Stimulated activated CD8-positive, alpha-beta memory T cell treated with anti-CD3 and anti-CD28 coated beads, Interleukin-7, amount 100 ng/mL, for 1 hour (primary cell): ENCODE measurements around the gene KCNQ4.

Experiments used
- DNase-seq, 2 donors: peaks; one replicate each; pipeline ENCODE4 v3.0.0-alpha.2; 2020; ENCODE audit warnings: low read depth in 2 of 2

The KCNQ4 gene

GRCh38 chr1:40777224-40777970 lies 6.2 kb upstream of the KCNQ4 start:
- DNase-seq: no peak

GRCh38 chr1:40780678-40781607 lies 2.6 kb upstream of the KCNQ4 start:
- DNase-seq: no peak

- no peak for DNase-seq
These were observed 2.0 kb upstream of the KCNQ4 start for GRCh38 chr1:40781608-40781971.

GRCh38 chr1:40782371-40782956 lies 1.1 kb upstream of the KCNQ4 start:
- DNase-seq: no peak

GRCh38 chr1:40784141-40784770 lies 669 bp downstream of the KCNQ4 start:
- no peak for DNase-seq

- DNase-seq: no peak
These were observed 1.2 kb downstream of the KCNQ4 start for GRCh38 chr1:40784771-40785151.

GRCh38 chr1:40785446-40785845 lies 1.9 kb downstream of the KCNQ4 start:
- DNase-seq: no peak

- DNase-seq: no peak
These were observed 2.8 kb downstream of the KCNQ4 start for GRCh38 chr1:40786171-40786994.

- DNase-seq: no peak
These were observed 3.6 kb downstream of the KCNQ4 start for GRCh38 chr1:40786995-40787705.

GRCh38 chr1:40787737-40788560 lies 4.4 kb downstream of the KCNQ4 start:
- DNase-seq: no peak

GRCh38 chr1:40788561-40789341 lies 5.2 kb downstream of the KCNQ4 start:
- DNase-seq: no peak

GRCh38 chr1:40789342-40789598 lies 5.7 kb downstream of the KCNQ4 start:
- no peak for DNase-seq

GRCh38 chr1:40789661-40790430 lies 6.3 kb downstream of the KCNQ4 start:
- no peak for DNase-seq

GRCh38 chr1:40792036-40792435 lies 8.4 kb downstream of the KCNQ4 start:
- no peak for DNase-seq

GRCh38 chr1:40793617-40794016 lies 10.0 kb downstream of the KCNQ4 start:
- DNase-seq: no peak

- no peak for DNase-seq
These were observed 10.5 kb downstream of the KCNQ4 start for GRCh38 chr1:40794048-40794447.

GRCh38 chr1:40794974-40795715 lies 11.6 kb downstream of the KCNQ4 start:
- DNase-seq: no peak
